DOHH2 (cell line): ENCODE measurements around the gene MAX.
A peak's percentile ranks its signal among the peaks of the same experiment; 100 is the strongest.

Experiments used
- H3F3A ChIP-seq: fragments of 200-600 bp; sonication (generic), shearing (Covaris generic); 2 replicates; pipeline ENCODE4 v1.6.0; 2016; ENCODE audit warnings: antibody characterized with exemption, mild to moderate bottlenecking; ENCODE audit not compliant: control insufficient read depth, insufficient read depth
- H3K27ac ChIP-seq: fragments of 200-600 bp; sonication (generic); 2 replicates; pipeline ENCODE4 v1.5.1; 2014; ENCODE audit warnings: low read depth, mild to moderate bottlenecking, low read length, moderate library complexity
- H3K27me3 ChIP-seq: fragments of 200-600 bp; sonication (generic); 2 replicates; pipeline ENCODE4 v1.6.1; 2014; ENCODE audit warnings: mild to moderate bottlenecking, low read length, mixed read lengths; ENCODE audit not compliant: control insufficient read depth
- H3K36me3 ChIP-seq: fragments of 200-600 bp; sonication (generic); 2 replicates; pipeline ENCODE4 v1.6.1; 2014; ENCODE audit warnings: mild to moderate bottlenecking, low read length, moderate library complexity, mixed read lengths; ENCODE audit not compliant: control insufficient read depth
- H3K4me1 ChIP-seq: fragments of 200-600 bp; sonication (generic); 2 replicates; pipeline ENCODE4 v1.6.1; 2014; ENCODE audit warnings: mild to moderate bottlenecking, low read length, mixed read lengths; ENCODE audit not compliant: control insufficient read depth
- H3K4me2 ChIP-seq: fragments of 200-600 bp; sonication (generic); 2 replicates; pipeline ENCODE4 v1.6.0; 2014; ENCODE audit warnings: mild to moderate bottlenecking, low read length, moderate library complexity
- H3K4me3 ChIP-seq: fragments of 200-600 bp; sonication (generic); 2 replicates; pipeline ENCODE4 v1.5.1; 2014; ENCODE audit warnings: mild to moderate bottlenecking, low read length, mixed read lengths
- H3K79me2 ChIP-seq: fragments of 200-600 bp; sonication (generic); 2 replicates; pipeline ENCODE4 v1.6.1; 2014; ENCODE audit warnings: mild to moderate bottlenecking, low read length, mixed read lengths; ENCODE audit not compliant: control insufficient read depth
- H3K9me2 ChIP-seq: fragments of 200-600 bp; sonication (generic); replicated peaks from 2 replicates; pipeline ENCODE4 v1.6.1; 2014; ENCODE audit warnings: mild to moderate bottlenecking, low read length, mixed read lengths; ENCODE audit not compliant: control insufficient read depth
- H3K9me3 ChIP-seq: fragments of 200-600 bp; sonication (generic); 2 replicates; pipeline ENCODE4 v1.6.1; 2014; ENCODE audit warnings: antibody characterized with exemption, low read length, mixed read lengths; ENCODE audit not compliant: control insufficient read depth, insufficient read depth
- H4K20me1 ChIP-seq: fragments of 200-600 bp; sonication (generic); 2 replicates; pipeline ENCODE4 v1.6.0; 2014; ENCODE audit warnings: low read depth, mild to moderate bottlenecking, antibody characterized with exemption, low read length, moderate library complexity; ENCODE audit not compliant: control insufficient read depth, insufficient read depth
- EZH2phosphoT487 ChIP-seq: fragments of 200-600 bp; sonication (generic); IDR thresholded peaks from 2 replicates; pipeline ENCODE4 v1.6.1; 2017; ENCODE audit warnings: borderline replicate concordance, mild to moderate bottlenecking, antibody characterized with exemption, low read length, moderate library complexity, mixed read lengths
- TF ChIP-seq, protein P1 (sequence below): fragments of 200-600 bp; sonication (generic); IDR thresholded peaks from one replicate; pipeline ENCODE4 v1.5.1; 2014; ENCODE audit warnings: antibody characterized with exemption, mild to moderate bottlenecking, low read depth, low read length; ENCODE audit not compliant: poor library complexity, severe bottlenecking

MAX gene, protein sequence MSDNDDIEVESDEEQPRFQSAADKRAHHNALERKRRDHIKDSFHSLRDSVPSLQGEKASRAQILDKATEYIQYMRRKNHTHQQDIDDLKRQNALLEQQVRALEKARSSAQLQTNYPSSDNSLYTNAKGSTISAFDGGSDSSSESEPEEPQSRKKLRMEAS

DNA sequence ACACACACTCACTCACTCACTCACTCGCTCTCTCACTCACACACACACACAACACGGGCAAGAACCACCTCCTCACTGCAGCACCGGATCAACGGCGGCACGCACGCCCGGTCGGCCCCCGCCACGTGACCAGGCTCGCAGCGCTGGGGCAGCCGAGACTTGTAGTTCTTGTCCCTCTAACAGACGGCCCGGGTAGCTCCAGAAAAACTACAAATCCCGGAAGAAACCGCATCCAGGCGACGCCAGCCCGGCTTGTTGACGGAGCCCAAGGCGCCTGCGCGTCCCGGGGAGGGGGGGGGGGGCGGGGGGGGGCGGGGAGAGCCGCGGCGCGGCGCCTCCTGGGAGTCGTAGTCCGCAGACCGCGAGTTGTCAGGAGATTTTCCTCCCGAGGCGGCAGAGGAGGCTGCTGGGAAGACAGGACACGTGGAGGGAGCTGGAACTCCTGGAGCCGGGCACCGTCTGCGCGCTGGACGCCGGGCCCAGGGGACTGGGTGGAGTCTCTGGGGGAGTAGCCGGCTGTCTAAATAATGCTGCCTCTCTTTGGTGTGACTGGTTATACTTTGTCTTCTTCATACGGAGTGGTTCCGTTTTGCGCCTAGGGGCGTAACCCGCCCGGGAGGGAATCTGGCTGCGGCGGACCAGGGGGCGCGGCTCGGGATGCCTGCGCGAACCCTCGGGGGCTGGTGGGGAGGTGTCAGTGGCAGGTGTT, at the start of gene MAX:
Gene MAX, minus strand, starts transcription at position 77 of the 709 bp plus-strand sequence. CDS start 178 bp downstream, outside the sequence.
- H3K79me2 ChIP-seq = peaks cover 45% of the 10 kb centered on the region
- H3K4me1 ChIP-seq = peaks cover 44% of the 10 kb centered on the region
- H4K20me1 ChIP-seq = no peaks in the 10 kb centered on the region
- H3K9me3 ChIP-seq = no peaks in the 10 kb centered on the region
- no peaks in the 10 kb centered on the region for H3K27me3 ChIP-seq
- TF ChIP-seq, protein P1, sequence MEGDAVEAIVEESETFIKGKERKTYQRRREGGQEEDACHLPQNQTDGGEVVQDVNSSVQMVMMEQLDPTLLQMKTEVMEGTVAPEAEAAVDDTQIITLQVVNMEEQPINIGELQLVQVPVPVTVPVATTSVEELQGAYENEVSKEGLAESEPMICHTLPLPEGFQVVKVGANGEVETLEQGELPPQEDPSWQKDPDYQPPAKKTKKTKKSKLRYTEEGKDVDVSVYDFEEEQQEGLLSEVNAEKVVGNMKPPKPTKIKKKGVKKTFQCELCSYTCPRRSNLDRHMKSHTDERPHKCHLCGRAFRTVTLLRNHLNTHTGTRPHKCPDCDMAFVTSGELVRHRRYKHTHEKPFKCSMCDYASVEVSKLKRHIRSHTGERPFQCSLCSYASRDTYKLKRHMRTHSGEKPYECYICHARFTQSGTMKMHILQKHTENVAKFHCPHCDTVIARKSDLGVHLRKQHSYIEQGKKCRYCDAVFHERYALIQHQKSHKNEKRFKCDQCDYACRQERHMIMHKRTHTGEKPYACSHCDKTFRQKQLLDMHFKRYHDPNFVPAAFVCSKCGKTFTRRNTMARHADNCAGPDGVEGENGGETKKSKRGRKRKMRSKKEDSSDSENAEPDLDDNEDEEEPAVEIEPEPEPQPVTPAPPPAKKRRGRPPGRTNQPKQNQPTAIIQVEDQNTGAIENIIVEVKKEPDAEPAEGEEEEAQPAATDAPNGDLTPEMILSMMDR = no peak
- TF ChIP-seq EZH2phosphoT487 = no peak
- H3K4me2 ChIP-seq = peak within 1 kb of the TSS; percentile 74
- peak within 1 kb of the TSS; percentile 89 for H3K4me3 ChIP-seq
- H3K36me3 ChIP-seq = peaks cover 21% of the 10 kb centered on the region
- H3F3A ChIP-seq = no peaks in the 10 kb centered on the region
- peak within 1 kb of the TSS; percentile 69 for H3K27ac ChIP-seq
- no peaks in the 10 kb centered on the region for H3K9me2 ChIP-seq

DNA sequence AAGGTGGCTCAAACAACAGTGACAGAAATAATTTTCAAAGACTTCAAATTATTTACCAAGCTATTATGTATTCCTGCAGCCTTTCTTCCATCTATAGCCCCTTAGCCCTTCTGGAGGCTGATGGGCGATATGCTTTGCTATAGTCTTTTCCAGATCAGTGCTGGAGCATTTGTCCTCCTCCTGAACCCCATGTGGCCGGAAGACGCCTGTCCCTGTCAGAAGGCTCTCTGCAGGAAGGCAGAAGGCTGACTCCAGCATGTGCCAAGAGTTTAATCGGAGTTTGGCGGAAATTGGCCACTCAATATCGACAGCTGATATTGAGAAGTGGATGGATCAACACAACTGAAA, 49.3 kb upstream of the MAX start:
- TF ChIP-seq EZH2phosphoT487 = no peak
- TF ChIP-seq, protein P1 = no peak
- Histone ChIP-seq H3K9me3 (no peaks in the 10 kb centered on the region), H3K4me2 (no peak overlapping the region), H3K9me2 (no peaks in the 10 kb centered on the region), H3K36me3 (no peaks in the 10 kb centered on the region), H4K20me1 (no peaks in the 10 kb centered on the region), H3F3A (no peaks in the 10 kb centered on the region), H3K27me3 (peaks cover 6% of the 10 kb centered on the region; the same call in 1 of the 2 replicates), H3K27ac (no peak overlapping the region), H3K4me3 (no peak overlapping the region), H3K79me2 (no peaks in the 10 kb centered on the region), H3K4me1 (peaks cover 5% of the 10 kb centered on the region; the same call in 1 of the 2 replicates)

DNA sequence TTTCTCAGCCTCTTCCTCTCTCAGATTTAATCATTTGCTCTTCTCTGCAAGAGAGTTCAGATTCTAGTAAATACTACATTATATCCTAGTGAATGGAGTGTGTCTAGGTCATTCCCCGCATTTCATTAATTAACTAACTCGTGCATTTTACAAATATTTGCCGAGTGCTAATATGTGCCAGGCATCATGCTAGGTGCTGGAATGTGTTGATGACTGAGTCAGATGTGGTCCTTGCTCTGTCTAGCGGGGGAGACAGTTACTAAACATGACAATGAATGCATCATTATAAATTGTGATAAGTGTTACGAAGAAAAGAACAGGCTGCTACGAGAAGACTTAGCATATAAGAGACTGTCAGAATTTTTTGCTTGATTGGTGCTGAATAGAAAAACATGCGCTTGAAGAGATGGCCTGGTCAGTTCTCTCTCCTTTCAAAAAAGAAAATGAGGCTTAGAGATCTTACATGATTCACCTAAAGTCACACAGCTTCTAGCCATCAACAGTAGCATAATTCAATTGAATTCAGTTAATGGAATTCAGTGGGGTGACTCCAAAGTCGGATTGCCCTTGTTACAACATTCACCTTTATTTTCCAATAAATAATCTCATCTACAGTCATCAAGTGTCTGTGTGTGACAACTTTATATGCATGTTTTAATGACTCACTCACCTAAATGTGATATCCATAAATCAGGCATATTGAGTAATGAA, 48.7 kb upstream of the MAX start:
- TF ChIP-seq EZH2phosphoT487 = no peak
- TF ChIP-seq, protein P1 = no peak
- no peak overlapping the region for H3K4me3 ChIP-seq
- H3K79me2 ChIP-seq = no peaks in the 10 kb centered on the region
- H3K27ac ChIP-seq = no peak overlapping the region
- H3K4me1 ChIP-seq = peaks cover 3% of the 10 kb centered on the region; the same call in 1 of the 2 replicates
- no peaks in the 10 kb centered on the region for H3K9me3 ChIP-seq
- peaks cover 6% of the 10 kb centered on the region; the same call in 1 of the 2 replicates for H3K27me3 ChIP-seq
- H3K4me2 ChIP-seq = no peak overlapping the region
- no peaks in the 10 kb centered on the region for H3K36me3 ChIP-seq
- H4K20me1 ChIP-seq = no peaks in the 10 kb centered on the region
- no peaks in the 10 kb centered on the region for H3F3A ChIP-seq
- H3K9me2 ChIP-seq = no peaks in the 10 kb centered on the region
